Measurements from ENCODE around the gene TSPAN5.
"Not testable (repeated sequence)": the region's sequence is repeated elsewhere in the genome, so short reads cannot be mapped to it uniquely, and the experiment has no call there.

DNA sequence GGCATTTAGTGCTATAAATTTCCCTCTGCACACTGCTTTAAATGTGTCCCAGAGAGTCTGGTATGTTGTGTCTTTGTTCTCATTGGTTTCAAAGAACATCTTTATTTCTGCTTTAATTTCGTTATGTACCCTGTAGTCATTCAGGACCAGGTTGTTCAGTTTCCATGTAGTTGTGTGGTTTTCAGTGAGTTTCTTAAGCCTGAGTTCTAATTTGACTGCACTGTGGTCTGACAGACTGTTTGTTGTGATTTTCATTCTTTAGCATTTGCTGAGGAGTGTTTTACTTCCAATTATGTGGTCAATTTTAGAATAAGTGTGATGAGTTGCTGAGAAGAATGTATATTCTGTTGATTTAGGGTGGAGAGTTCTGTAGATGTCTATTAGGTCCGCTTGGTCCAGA lies 124.3 kb downstream of the TSPAN5 start:
- not testable (repeated sequence) for TF ChIP-seq POLR2A (IDR thresholded peaks at IDR 0.05; ENCODE audit: low read depth, low read length); CEBPB (IDR thresholded peaks at IDR 0.05; ENCODE audit: low read depth, low read length); CHD1 (IDR thresholded peaks at IDR 0.05; ENCODE audit: low read depth, low read length); MXI1 (IDR thresholded peaks at IDR 0.05; ENCODE audit: borderline replicate concordance, low read depth, low read length); NFE2L2 (IDR thresholded peaks at IDR 0.05; ENCODE audit: low read depth, low read length); RFX5 (IDR thresholded peaks at IDR 0.05; ENCODE audit: low read depth, low read length)
- TF ChIP-seq, protein P1, sequence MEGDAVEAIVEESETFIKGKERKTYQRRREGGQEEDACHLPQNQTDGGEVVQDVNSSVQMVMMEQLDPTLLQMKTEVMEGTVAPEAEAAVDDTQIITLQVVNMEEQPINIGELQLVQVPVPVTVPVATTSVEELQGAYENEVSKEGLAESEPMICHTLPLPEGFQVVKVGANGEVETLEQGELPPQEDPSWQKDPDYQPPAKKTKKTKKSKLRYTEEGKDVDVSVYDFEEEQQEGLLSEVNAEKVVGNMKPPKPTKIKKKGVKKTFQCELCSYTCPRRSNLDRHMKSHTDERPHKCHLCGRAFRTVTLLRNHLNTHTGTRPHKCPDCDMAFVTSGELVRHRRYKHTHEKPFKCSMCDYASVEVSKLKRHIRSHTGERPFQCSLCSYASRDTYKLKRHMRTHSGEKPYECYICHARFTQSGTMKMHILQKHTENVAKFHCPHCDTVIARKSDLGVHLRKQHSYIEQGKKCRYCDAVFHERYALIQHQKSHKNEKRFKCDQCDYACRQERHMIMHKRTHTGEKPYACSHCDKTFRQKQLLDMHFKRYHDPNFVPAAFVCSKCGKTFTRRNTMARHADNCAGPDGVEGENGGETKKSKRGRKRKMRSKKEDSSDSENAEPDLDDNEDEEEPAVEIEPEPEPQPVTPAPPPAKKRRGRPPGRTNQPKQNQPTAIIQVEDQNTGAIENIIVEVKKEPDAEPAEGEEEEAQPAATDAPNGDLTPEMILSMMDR (conservative IDR thresholded peaks at IDR 0.05; ENCODE audit: low read depth, low read length), result not testable (repeated sequence)
- TF ChIP-seq, protein P2, sequence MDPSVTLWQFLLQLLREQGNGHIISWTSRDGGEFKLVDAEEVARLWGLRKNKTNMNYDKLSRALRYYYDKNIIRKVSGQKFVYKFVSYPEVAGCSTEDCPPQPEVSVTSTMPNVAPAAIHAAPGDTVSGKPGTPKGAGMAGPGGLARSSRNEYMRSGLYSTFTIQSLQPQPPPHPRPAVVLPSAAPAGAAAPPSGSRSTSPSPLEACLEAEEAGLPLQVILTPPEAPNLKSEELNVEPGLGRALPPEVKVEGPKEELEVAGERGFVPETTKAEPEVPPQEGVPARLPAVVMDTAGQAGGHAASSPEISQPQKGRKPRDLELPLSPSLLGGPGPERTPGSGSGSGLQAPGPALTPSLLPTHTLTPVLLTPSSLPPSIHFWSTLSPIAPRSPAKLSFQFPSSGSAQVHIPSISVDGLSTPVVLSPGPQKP (IDR thresholded peaks at IDR 0.05; ENCODE audit: borderline replicate concordance, low read depth, low read length), result not testable (repeated sequence)

Data from IMR-90 (cell line).